A549 (cell line): Measurements from ENCODE around the gene PRPF31. TPM values are rescaled to one million over a fixed set of nuclear protein-coding genes. Genes with fewer than 3 reads are reported as not detected.

ENCODE experiments used
- ATAC-seq, 2 experiments: fragments of 200-7000 bp in 1 of 2; fragments of >200 bp in 1 of 2; cut with Nextera tagmentation in 1 of 2; cut with Tn5 transposase in 1 of 2; 3 replicates each; pipeline versions ENCODE4 v1.8.0 to v1.9.1; 2018 to 2020; ENCODE audit warnings: mild to moderate bottlenecking in 1 of 2, moderate library complexity in 1 of 2
- CTCF ChIA-PET: fragments of 300-600 bp; sonication (Branson Sonifier 250); formaldehyde crosslinking; extraction: SDS; loops from one replicate; lab custom pipeline; 2021; ENCODE audit warnings: antibody characterized with exemption, inconsistent platforms; lab: Yijun Ruan, JAX
- POLR2A ChIA-PET: fragments of 350-600 bp; formaldehyde crosslinking; extraction: SDS; loops from one replicate; lab custom pipeline; 2021; ENCODE audit warnings: antibody characterized with exemption, inconsistent platforms; lab: Yijun Ruan, JAX
- DNase-seq, 2 experiments: peaks; one replicate each; pipeline versions ENCODE4 v3.0.0 to v3.0.0-alpha.2; 2011 to 2016; ENCODE audit warnings: low read depth in 1 of 2, low spot score in 1 of 2
- FAIRE-seq: peaks from 2 replicates; lab custom pipeline; 2011; peaks lifted over from hg19 to GRCh38; lab: Jason Lieb, UNC
- H3K27ac ChIP-seq, 2 experiments: fragments of >200 bp; sonication (Bioruptor Twin); formaldehyde crosslinking; 3 replicates each; pipeline ENCODE4 v1.5.1; 2016 to 2017
- H3K4me1 ChIP-seq: fragments of >200 bp; sonication (Bioruptor Twin); formaldehyde crosslinking; 3 replicates; pipeline ENCODE4 v1.6.1; 2016
- H3K4me2 ChIP-seq: fragments of >200 bp; sonication (Bioruptor Twin); formaldehyde crosslinking; 3 replicates; pipeline ENCODE4 v1.6.1; 2016
- H3K4me3 ChIP-seq: fragments of >200 bp; sonication (Bioruptor Twin); formaldehyde crosslinking; 3 replicates; pipeline ENCODE4 v1.5.1; 2016
- H3K9me3 ChIP-seq: fragments of >200 bp; sonication (Bioruptor Twin); formaldehyde crosslinking; 3 replicates; pipeline ENCODE4 v1.6.1; 2016
- BCL3 ChIP-seq: fragments of >200 bp; sonication (Bioruptor Twin); formaldehyde crosslinking; IDR thresholded peaks from 3 replicates; pipeline ENCODE4 v1.6.1; 2016
- BHLHE40 ChIP-seq: IDR thresholded peaks from 2 replicates; pipeline ENCODE4 v1.6.1; 2012; ENCODE audit warnings: low read depth, low read length, inconsistent platforms
- CHD4 ChIP-seq: fragments of 200-600 bp; sonication (generic); IDR thresholded peaks from 2 replicates; pipeline ENCODE4 v1.6.1; 2016; ENCODE audit warnings: antibody characterized with exemption, mild to moderate bottlenecking, borderline replicate concordance
- E2F6 ChIP-seq: IDR thresholded peaks from 2 replicates; pipeline ENCODE4 v1.6.1; 2012; ENCODE audit warnings: low read depth, borderline replicate concordance
- EHF ChIP-seq: fragments of 250-450 bp; sonication (Bioruptor Pico); IDR thresholded peaks from 2 replicates; pipeline ENCODE4 v1.5.0; 2020; ENCODE audit warnings: mild to moderate bottlenecking
- EHMT2 ChIP-seq: fragments of 200-600 bp; sonication (generic); IDR thresholded peaks from 2 replicates; pipeline ENCODE4 v1.6.1; 2016; ENCODE audit warnings: antibody characterized with exemption, low read depth, mild to moderate bottlenecking, moderate library complexity
- EP300 ChIP-seq, 2 experiments: fragments of >200 bp; sonication (Bioruptor Twin); formaldehyde crosslinking; IDR thresholded peaks; 2 replicates in 1 of 2; 3 replicates in 1 of 2; pipeline ENCODE4 v1.6.1; 2016 to 2017
- ESRRA ChIP-seq: fragments of 150-350 bp; IDR thresholded peaks from 2 replicates; pipeline ENCODE4 v1.6.1; 2014; ENCODE audit warnings: mild to moderate bottlenecking, low read length, borderline replicate concordance
- FOSB ChIP-seq: fragments of 250-450 bp; sonication (Bioruptor Pico); IDR thresholded peaks from 2 replicates; pipeline ENCODE4 v1.5.0; 2020; ENCODE audit warnings: mild to moderate bottlenecking, moderate library complexity
- FOSL2 ChIP-seq, 2 experiments: fragments of 450-650 bp in 1 of 2; fragments of >200 bp in 1 of 2; sonication (Bioruptor Twin) in 1 of 2; formaldehyde crosslinking; IDR thresholded peaks; 2 replicates each; pipeline versions ENCODE4 v1.5.0 to v1.6.1; 2016 to 2020; ENCODE audit warnings: mild to moderate bottlenecking in 1 of 2, moderate library complexity in 1 of 2
- GATA3 ChIP-seq: IDR thresholded peaks from 2 replicates; pipeline ENCODE4 v1.6.1; 2012; ENCODE audit warnings: borderline replicate concordance
- HES2 ChIP-seq: fragments of >200 bp; sonication (Bioruptor Twin); formaldehyde crosslinking; IDR thresholded peaks from 2 replicates; pipeline ENCODE4 v1.6.1; 2016
- HMGXB4 ChIP-seq: fragments of 250-450 bp; sonication (Bioruptor Pico); IDR thresholded peaks from 2 replicates; pipeline ENCODE4 v1.5.0; 2021; ENCODE audit warnings: mild to moderate bottlenecking, moderate library complexity, borderline replicate concordance
- HOXA7 ChIP-seq: fragments of 250-450 bp; sonication (Bioruptor Pico); IDR thresholded peaks from 2 replicates; pipeline ENCODE4 v1.5.0; 2020; ENCODE audit warnings: mild to moderate bottlenecking, moderate library complexity
- HOXB5 ChIP-seq: fragments of 250-450 bp; sonication (Bioruptor Pico); IDR thresholded peaks from 2 replicates; pipeline ENCODE4 v1.5.0; 2020; ENCODE audit warnings: mild to moderate bottlenecking, moderate library complexity
- KDM1A ChIP-seq: fragments of 200-600 bp; sonication (generic); IDR thresholded peaks from 2 replicates; pipeline ENCODE4 v1.6.1; 2016; ENCODE audit warnings: low read depth, mild to moderate bottlenecking
- MAFK ChIP-seq: fragments of 450-650 bp; IDR thresholded peaks from 2 replicates; pipeline ENCODE4 v1.6.1; 2014; ENCODE audit not compliant: partially characterized antibody
- MAZ ChIP-seq: fragments of 150-350 bp; IDR thresholded peaks from 2 replicates; pipeline ENCODE4 v1.6.1; 2014; ENCODE audit warnings: antibody characterized with exemption, low read depth, low read length, borderline replicate concordance
- MYC ChIP-seq: IDR thresholded peaks from 2 replicates; pipeline ENCODE4 v1.6.1; 2012; ENCODE audit warnings: mild to moderate bottlenecking, inconsistent platforms, low read length, improper control_type of control experiment, borderline replicate concordance
- NPAS2 ChIP-seq: fragments of 250-450 bp; sonication (Bioruptor Pico); IDR thresholded peaks from 2 replicates; pipeline ENCODE4 v1.8.0; 2022; ENCODE audit warnings: mild to moderate bottlenecking, moderate library complexity, borderline replicate concordance
- PHF8 ChIP-seq: fragments of 200-600 bp; sonication (generic); IDR thresholded peaks from 2 replicates; pipeline ENCODE4 v1.6.1; 2016; ENCODE audit warnings: low read depth, mild to moderate bottlenecking, antibody characterized with exemption, moderate library complexity, borderline replicate concordance
- RAD21 ChIP-seq, 2 experiments: fragments of >200 bp in 1 of 2; sonication (Bioruptor Twin) in 1 of 2; formaldehyde crosslinking in 1 of 2; IDR thresholded peaks in 1 of 2; conservative IDR thresholded peaks in 1 of 2; 2 replicates in 1 of 2; 3 replicates in 1 of 2; pipeline ENCODE4 v1.6.1; 2012 to 2018; ENCODE audit warnings: inconsistent platforms in 1 of 2
- REST ChIP-seq: fragments of 200-600 bp; sonication (generic); IDR thresholded peaks from 2 replicates; pipeline ENCODE4 v1.6.1; 2016; ENCODE audit warnings: antibody characterized with exemption, mild to moderate bottlenecking, moderate library complexity
- RNF2 ChIP-seq: fragments of 200-600 bp; sonication (generic); IDR thresholded peaks from 2 replicates; pipeline ENCODE4 v1.6.1; 2016; ENCODE audit warnings: low read depth, mild to moderate bottlenecking, antibody characterized with exemption, moderate library complexity, borderline replicate concordance
- SMC3 ChIP-seq: fragments of >200 bp; sonication (Bioruptor Twin); formaldehyde crosslinking; IDR thresholded peaks from 3 replicates; pipeline ENCODE4 v1.6.1; 2018; ENCODE audit warnings: inconsistent platforms
- SREBF2 ChIP-seq: fragments of 450-650 bp; IDR thresholded peaks from 2 replicates; pipeline ENCODE4 v1.6.1; 2014; ENCODE audit warnings: mild to moderate bottlenecking, moderate library complexity
- TFCP2L1 ChIP-seq: fragments of 250-450 bp; sonication (Bioruptor Pico); IDR thresholded peaks from 2 replicates; pipeline ENCODE4 v1.5.0; 2021; ENCODE audit warnings: mild to moderate bottlenecking
- ZFP36 ChIP-seq: fragments of 450-650 bp; IDR thresholded peaks from 2 replicates; pipeline ENCODE4 v1.6.1; 2014; ENCODE audit warnings: borderline replicate concordance; ENCODE audit not compliant: partially characterized antibody
- ZNF302 ChIP-seq: fragments of 250-450 bp; sonication (Bioruptor Pico); IDR thresholded peaks from 2 replicates; pipeline ENCODE4 v1.9.0; 2021; ENCODE audit warnings: inconsistent platforms, mild to moderate bottlenecking, moderate library complexity
- ZSCAN20 ChIP-seq: fragments of 250-450 bp; sonication (Bioruptor Pico); IDR thresholded peaks from 2 replicates; pipeline ENCODE4 v1.8.0; 2022; ENCODE audit warnings: mild to moderate bottlenecking, moderate library complexity
- WGBS: methylation state at CpG from one replicate; pipeline ENCODE4 v1.1.6; 2017; ENCODE audit errors: missing lambda C conversion rate; 5-methylcytosine and 5-hydroxymethylcytosine counted together
- polyA plus RNA-seq, 4 experiments: library from polyadenylated mRNA; depleted of rRNA in 3 of 4; stranded (reverse); fragments of >200 nt; fragmentation: RNase III in 1 of 4; extraction: RNeasy Plus Mini Kit Qiagen cat#74134 plus additional on column Dnase treatment in 1 of 4; gene quantifications; 2 replicates in 3 of 4; 3 replicates in 1 of 4; pipeline ENCODE4 v1.2.3, GENCODE V29; 2011 to 2017

The PRPF31 gene
- polyA plus RNA-seq, 2 of the 4 experiments (the other 2 are of a cell fraction): 69.8 to 169 TPM

- no peak for TF ChIP-seq ZSCAN20 (CRISPR knock-in tag)
- no peak for TF ChIP-seq REST
- no peak for TF ChIP-seq GATA3
- TF ChIP-seq CHD4: no peak
- no peak for TF ChIP-seq HOXA7
- TF ChIP-seq PHF8: no peak
- no peak for TF ChIP-seq HOXB5
- TF ChIP-seq RAD21 (conservative IDR thresholded peaks at IDR 0.05 in 1 of 2, IDR thresholded peaks at IDR 0.05 in 1 of 2): peak; percentile 71 to 73
- no peak for TF ChIP-seq TFCP2L1 (CRISPR knock-in tag)
- no peak for TF ChIP-seq MAFK
- TF ChIP-seq E2F6: no peak
- peak; percentile 75 for TF ChIP-seq SMC3
- no peak for TF ChIP-seq HES2
- no peak for TF ChIP-seq BCL3
- no peak for TF ChIP-seq ESRRA
- no peak for TF ChIP-seq RNF2
- TF ChIP-seq EHF (CRISPR knock-in tag): no peak
- no peak for TF ChIP-seq HMGXB4
These were observed 52.8 kb downstream of the PRPF31 start (continued) for GRCh38 chr19:54168174-54168917.

GRCh38 chr19:54169149-54169740 is 53.7 kb downstream of the PRPF31 start:
- peaks cover 12% of the 10 kb centered on the region; the same call in 2 of the 3 replicates for H3K4me1 ChIP-seq
- no peak overlapping the region for H3K4me3 ChIP-seq
- H3K9me3 ChIP-seq: no peaks in the 10 kb centered on the region
- no peak for ATAC-seq
- FAIRE-seq: no peak
- no peak overlapping the region for H3K27ac ChIP-seq
- H3K4me2 ChIP-seq: no peak overlapping the region
- POLR2A ChIA-PET: interaction anchor here (1.0 to 1.7 kb wide), 3 partner anchors 20 to 32 kb away, joined by 3 to 10 read pairs (median 7); partner anchors contain the start of genes CNOT3, MBOAT7 and RPS9
- 86% methylated on average over 21 of the region's 21 CpGs for WGBS
- no peak for TF ChIP-seq ZNF302 (CRISPR knock-in tag)
- TF ChIP-seq SMC3: no peak
- TF ChIP-seq FOSB: no peak
- TF ChIP-seq RNF2: no peak
- no peak for TF ChIP-seq MAZ
- TF ChIP-seq ZFP36: no peak
- TF ChIP-seq TFCP2L1 (CRISPR knock-in tag): no peak
- no peak for TF ChIP-seq EHMT2
- TF ChIP-seq EP300 (IDR thresholded peaks at IDR 0.05): no peak
- no peak for TF ChIP-seq MAFK
- no peak for TF ChIP-seq MYC
- no peak for TF ChIP-seq NPAS2 (CRISPR knock-in tag)
- TF ChIP-seq SREBF2: no peak
- TF ChIP-seq FOSL2 (IDR thresholded peaks at IDR 0.05): no peak
- no peak for TF ChIP-seq FOSL2 (CRISPR knock-in tag; IDR thresholded peaks at IDR 0.05)
- no peak for TF ChIP-seq ZSCAN20 (CRISPR knock-in tag)
- no peak for TF ChIP-seq KDM1A
- no peak for TF ChIP-seq BHLHE40
- DNase-seq: no peak
- CTCF ChIA-PET: interaction anchor here (0.6 to 12.1 kb wide), 47 partner anchors 10 to 376 kb away, joined by 3 to 295 read pairs (median 4); partner anchors contain the start of genes CNOT3, LENG1, LILRB5 and MBOAT7
